ENCODE data around the gene MIPOL1. TPM values are rescaled to one million over a fixed set of nuclear protein-coding genes. Genes with fewer than 3 reads are reported as not detected.

Gene MIPOL1
- total and polyA plus RNA-seq, 9 donors: 5.0 to 29.5 (median 20.5) TPM

DNA sequence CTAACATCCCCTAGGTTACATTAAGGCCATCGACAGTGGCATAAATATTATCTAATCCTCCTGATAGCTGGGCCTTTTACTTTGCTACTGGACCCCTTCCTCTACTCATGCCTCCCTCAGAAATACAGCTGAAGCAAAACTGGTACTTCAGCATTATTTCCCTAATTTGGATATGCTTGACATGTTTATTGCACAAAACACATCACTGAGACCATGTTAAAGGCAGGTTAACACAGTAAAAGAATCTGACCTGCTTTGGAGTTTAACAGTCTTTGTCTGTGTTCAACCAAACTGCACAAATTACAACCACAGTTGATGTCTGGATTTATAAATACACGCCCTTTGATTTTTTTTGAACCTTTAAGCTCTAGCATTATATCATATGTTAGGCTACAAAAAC lies 240.7 kb downstream of the MIPOL1 start:
- no peaks in the 10 kb centered on the region for H3K4me1 ChIP-seq (ENCODE audit: insufficient read depth)
- intact Hi-C loops (cut with DNase I): no loop called here
- no peak for DNase-seq
- no peaks in the 10 kb centered on the region for H3K36me3 ChIP-seq
- no peaks in the 10 kb centered on the region for H3K27me3 ChIP-seq
- H3K27ac ChIP-seq: no peak overlapping the region
- H3K9me3 ChIP-seq: no peaks in the 10 kb centered on the region
- 85 to 90% (median 89%) methylated on average over 2 of the region's 2 CpGs for WGBS, 3 donors
- H3K4me3 ChIP-seq: no peak overlapping the region
- no peak for TF ChIP-seq CTCF (IDR thresholded peaks at IDR 0.05)
- no peak for TF ChIP-seq EP300 (IDR thresholded peaks at IDR 0.05)
- no peak for TF ChIP-seq POLR2A (IDR thresholded peaks at IDR 0.05)

GRCh38 chr14:37443461-37443860 lies 245.7 kb downstream of the MIPOL1 start:
- intact Hi-C loops (cut with DNase I): no loop called here
- no peak overlapping the region for H3K27ac ChIP-seq
- TF ChIP-seq EP300 (IDR thresholded peaks at IDR 0.05) (no peak), CTCF (IDR thresholded peaks at IDR 0.05) (no peak), POLR2A (IDR thresholded peaks at IDR 0.05) (no peak)
- H3K27me3 ChIP-seq: no peaks in the 10 kb centered on the region
- no peaks in the 10 kb centered on the region for H3K4me1 ChIP-seq (ENCODE audit: insufficient read depth)
- WGBS, 3 donors: 95 to 98% (median 98%) methylated on average over 1 of the region's 1 CpG
- H3K36me3 ChIP-seq: no peaks in the 10 kb centered on the region
- no peak for DNase-seq
- no peaks in the 10 kb centered on the region for H3K9me3 ChIP-seq
- H3K4me3 ChIP-seq: no peak overlapping the region

DNA sequence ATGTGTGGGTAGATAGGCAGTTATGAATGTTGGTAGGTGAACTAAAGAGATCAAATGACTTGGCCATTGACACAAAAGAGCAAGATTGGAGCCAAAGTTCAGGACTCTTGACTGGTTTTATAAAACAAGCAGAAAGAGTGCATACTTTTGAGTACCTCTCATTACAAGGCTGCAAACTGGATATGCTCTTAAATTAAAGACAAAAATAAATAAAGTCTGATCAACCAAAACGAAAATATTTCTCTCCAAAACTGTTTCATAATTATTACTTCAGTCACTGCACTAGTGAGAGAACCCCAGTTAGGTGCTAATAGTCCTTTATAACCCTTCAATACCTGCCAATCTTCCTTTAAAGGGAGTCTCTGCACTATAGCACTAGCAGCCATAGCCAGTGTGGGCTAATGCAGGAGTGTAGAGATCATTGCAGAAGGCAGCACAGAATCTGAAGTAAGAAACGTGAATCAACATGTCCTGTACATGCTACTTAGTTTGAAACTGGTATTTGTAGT lies 250.2 kb downstream of the MIPOL1 start:
- no peak overlapping the region for H3K4me3 ChIP-seq
- no peak overlapping the region for H3K27ac ChIP-seq
- TF ChIP-seq POLR2A (IDR thresholded peaks at IDR 0.05): no peak
- no peak for TF ChIP-seq CTCF (IDR thresholded peaks at IDR 0.05)
- TF ChIP-seq EP300 (IDR thresholded peaks at IDR 0.05): no peak
- WGBS, 3 donors: 52 to 60% (median 54%) methylated on average over 2 of the region's 2 CpGs
- H3K9me3 ChIP-seq: no peaks in the 10 kb centered on the region
- no peaks in the 10 kb centered on the region for H3K27me3 ChIP-seq
- DNase-seq: no peak
- no peaks in the 10 kb centered on the region for H3K4me1 ChIP-seq (ENCODE audit: insufficient read depth)
- intact Hi-C loops (cut with DNase I): no loop called here
- no peaks in the 10 kb centered on the region for H3K36me3 ChIP-seq

- TF ChIP-seq EP300 (IDR thresholded peaks at IDR 0.05) (no peak), CTCF (IDR thresholded peaks at IDR 0.05) (no peak), POLR2A (IDR thresholded peaks at IDR 0.05) (no peak)
- no peaks in the 10 kb centered on the region for H3K4me1 ChIP-seq (ENCODE audit: insufficient read depth)
- H3K27me3 ChIP-seq: no peaks in the 10 kb centered on the region
- no peak overlapping the region for H3K27ac ChIP-seq
- H3K36me3 ChIP-seq: no peaks in the 10 kb centered on the region
- no peak for DNase-seq
- intact Hi-C loops (cut with DNase I): no loop called here
- H3K9me3 ChIP-seq: no peaks in the 10 kb centered on the region
- no peak overlapping the region for H3K4me3 ChIP-seq
Observed at GRCh38 chr14:37452323-37452722, 254.6 kb downstream of the MIPOL1 start.

Measured in ovary (tissue), 9 donors.